ENCODE results near the gene TRAF3IP1. TPM values are rescaled to one million over a fixed set of nuclear protein-coding genes. Genes with fewer than 3 reads are reported as not detected.
A peak's percentile ranks its signal among the peaks of the same experiment; 100 is the strongest.
"Not testable (repeated sequence)": the region's sequence is repeated elsewhere in the genome, so short reads cannot be mapped to it uniquely, and the experiment has no call there.

The TRAF3IP1 gene
- total RNA-seq, 4 donors from 2014 or later, result 8.5 to 20.8 (median 10.9) TPM

- no peaks in the 10 kb centered on the region for H3K4me1 ChIP-seq
- no peak overlapping the region for H3K4me3 ChIP-seq
- no peak for DNase-seq
- H3K9me3 ChIP-seq, result no peaks in the 10 kb centered on the region
- intact Hi-C loops (cut with DNase I; ENCODE audit: low total_unique reads) (no loop called here), in situ Hi-C loops (cut with MboI; ENCODE audit: low sequenced_read_pairs in 4 of 4) (no loop called here)
- no peaks in the 10 kb centered on the region for H3K27me3 ChIP-seq
- no peak overlapping the region for H3K27ac ChIP-seq
- TF ChIP-seq CTCF (IDR thresholded peaks at IDR 0.05 in 4 of 5, conservative IDR thresholded peaks at IDR 0.05 in 1 of 5) (peak; percentile 30 to 60 (median 48)), POLR2A (IDR thresholded peaks at IDR 0.05) (no peak)
- H3K36me3 ChIP-seq, result no peaks in the 10 kb centered on the region
- ATAC-seq, result peak; percentile 19 to 58
Observed at GRCh38 chr2:238308177-238308576, 12.1 kb upstream of the TRAF3IP1 start.

GRCh38 chr2:238310721-238311120 is 9.6 kb upstream of the TRAF3IP1 start:
- ATAC-seq; DNase-seq; H3K4me1 ChIP-seq; intact Hi-C loops (cut with DNase I; ENCODE audit: low total_unique reads); H3K27ac ChIP-seq; H3K27me3 ChIP-seq; H3K4me3 ChIP-seq; H3K36me3 ChIP-seq; in situ Hi-C loops (cut with MboI; ENCODE audit: low sequenced_read_pairs in 4 of 4); H3K9me3 ChIP-seq: not testable (repeated sequence)

GRCh38 chr2:238313289-238313990 is 6.9 kb upstream of the TRAF3IP1 start:
- H3K36me3 ChIP-seq, result no peaks in the 10 kb centered on the region
- H3K27me3 ChIP-seq, result no peaks in the 10 kb centered on the region
- no peaks in the 10 kb centered on the region for H3K4me1 ChIP-seq
- H3K9me3 ChIP-seq, result no peaks in the 10 kb centered on the region
- H3K4me3 ChIP-seq, result no peak overlapping the region
- in situ Hi-C loops (cut with MboI; ENCODE audit: low sequenced_read_pairs in 4 of 4), result no loop called here
- no peak for DNase-seq
- intact Hi-C loops (cut with DNase I; ENCODE audit: low total_unique reads), result no loop called here
- TF ChIP-seq CTCF (IDR thresholded peaks at IDR 0.05 in 4 of 5, conservative IDR thresholded peaks at IDR 0.05 in 1 of 5) (no peak), POLR2A (IDR thresholded peaks at IDR 0.05) (no peak)
- no peak overlapping the region for H3K27ac ChIP-seq
- no peak for ATAC-seq

GRCh38 chr2:238313991-238314350 is 6.3 kb upstream of the TRAF3IP1 start:
- no peak for TF ChIP-seq POLR2A (IDR thresholded peaks at IDR 0.05)
- no peak for TF ChIP-seq CTCF (IDR thresholded peaks at IDR 0.05 in 4 of 5, conservative IDR thresholded peaks at IDR 0.05 in 1 of 5)
- DNase-seq (no peak), ATAC-seq (no peak)
- in situ Hi-C loops (cut with MboI; ENCODE audit: low sequenced_read_pairs in 4 of 4) (no loop called here), intact Hi-C loops (cut with DNase I; ENCODE audit: low total_unique reads) (no loop called here)
- H3K36me3 ChIP-seq, result no peaks in the 10 kb centered on the region
- no peaks in the 10 kb centered on the region for H3K9me3 ChIP-seq
- no peak overlapping the region for H3K4me3 ChIP-seq
- no peak overlapping the region for H3K27ac ChIP-seq
- H3K4me1 ChIP-seq, result no peaks in the 10 kb centered on the region
- no peaks in the 10 kb centered on the region for H3K27me3 ChIP-seq

GRCh38 chr2:238314576-238314975 is 5.7 kb upstream of the TRAF3IP1 start:
- TF ChIP-seq CTCF (IDR thresholded peaks at IDR 0.05 in 4 of 5, conservative IDR thresholded peaks at IDR 0.05 in 1 of 5) (no peak), POLR2A (IDR thresholded peaks at IDR 0.05) (no peak)
- H3K4me3 ChIP-seq, result no peak overlapping the region
- H3K4me1 ChIP-seq, result peaks cover 2% of the 10 kb centered on the region in 2 donors
- intact Hi-C loops (cut with DNase I; ENCODE audit: low total_unique reads), result no loop called here
- DNase-seq (no peak), ATAC-seq (no peak)
- in situ Hi-C loops (cut with MboI; ENCODE audit: low sequenced_read_pairs in 4 of 4), result no loop called here
- H3K36me3 ChIP-seq, result no peaks in the 10 kb centered on the region
- no peak overlapping the region for H3K27ac ChIP-seq
- no peaks in the 10 kb centered on the region for H3K9me3 ChIP-seq
- H3K27me3 ChIP-seq, result no peaks in the 10 kb centered on the region
